SU-DHL-6 (cell line): Measurements from ENCODE around the gene ADGRG1.

Experiments
- CTCF ChIP-seq: fragments of 200-600 bp; sonication (generic); IDR thresholded peaks from one replicate; pipeline ENCODE4 v1.5.1; 2017; ENCODE audit warnings: antibody characterized with exemption, mild to moderate bottlenecking, low read length, moderate library complexity; ENCODE audit not compliant: insufficient read depth, poor library complexity, severe bottlenecking
- EZH2phosphoT487 ChIP-seq: fragments of 200-600 bp; sonication (generic), shearing (Covaris generic); conservative IDR thresholded peaks from 2 replicates; pipeline ENCODE4 v1.6.1; 2018; ENCODE audit warnings: mild to moderate bottlenecking, antibody characterized with exemption, low read length, moderate library complexity, mixed read lengths

GRCh38 chr16:57701759-57702371 is 73.4 kb downstream of the ADGRG1 start:
- TF ChIP-seq CTCF (no peak), EZH2phosphoT487 (no peak)
